Right lobe of liver (tissue), 4 donors: ENCODE data around the gene SAMD7.

ENCODE experiments used
- POLR2A ChIP-seq: fragments of 450-650 bp; IDR thresholded peaks from one replicate; pipeline ENCODE4 v1.6.1; 2017; ENCODE audit warnings: antibody characterized with exemption, mild to moderate bottlenecking
- TF ChIP-seq, protein P1 (sequence below), 4 donors: fragments of 200-600 bp in 3 of 4; fragments of 450-650 bp in 1 of 4; IDR thresholded peaks; one replicate each; pipeline versions ENCODE4 v1.5.1 to v1.8.0; 2016 to 2022; ENCODE audit warnings: antibody characterized with exemption in 4 of 4, mild to moderate bottlenecking in 2 of 4
- donor health status: DM: no; HTN: no; CAD: no.
- donor health status: DM: no; HTN: no; CAD: no.
- donor health status: DM: no; HTN: yes; CAD: no.

DNA sequence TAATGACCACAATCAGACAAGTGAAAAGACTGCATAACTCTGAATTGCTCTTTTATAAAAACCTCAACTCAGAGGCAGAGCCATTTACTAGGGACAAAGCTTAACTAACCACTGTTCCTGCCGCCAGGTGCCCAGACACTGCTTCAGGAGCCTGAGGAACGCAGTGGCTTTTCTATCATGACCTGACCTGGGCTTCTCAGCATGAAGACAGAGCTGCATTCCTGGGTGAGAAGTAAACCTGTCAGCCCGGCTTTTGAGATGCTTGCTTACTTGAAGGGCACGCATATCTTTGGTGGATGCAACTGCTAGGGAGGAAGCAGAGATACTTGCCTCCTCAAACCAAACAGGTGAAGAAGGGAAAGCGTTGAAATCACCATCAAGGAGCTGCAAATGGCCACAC lies 49.5 kb upstream of the SAMD7 start:
- TF ChIP-seq, protein P1, sequence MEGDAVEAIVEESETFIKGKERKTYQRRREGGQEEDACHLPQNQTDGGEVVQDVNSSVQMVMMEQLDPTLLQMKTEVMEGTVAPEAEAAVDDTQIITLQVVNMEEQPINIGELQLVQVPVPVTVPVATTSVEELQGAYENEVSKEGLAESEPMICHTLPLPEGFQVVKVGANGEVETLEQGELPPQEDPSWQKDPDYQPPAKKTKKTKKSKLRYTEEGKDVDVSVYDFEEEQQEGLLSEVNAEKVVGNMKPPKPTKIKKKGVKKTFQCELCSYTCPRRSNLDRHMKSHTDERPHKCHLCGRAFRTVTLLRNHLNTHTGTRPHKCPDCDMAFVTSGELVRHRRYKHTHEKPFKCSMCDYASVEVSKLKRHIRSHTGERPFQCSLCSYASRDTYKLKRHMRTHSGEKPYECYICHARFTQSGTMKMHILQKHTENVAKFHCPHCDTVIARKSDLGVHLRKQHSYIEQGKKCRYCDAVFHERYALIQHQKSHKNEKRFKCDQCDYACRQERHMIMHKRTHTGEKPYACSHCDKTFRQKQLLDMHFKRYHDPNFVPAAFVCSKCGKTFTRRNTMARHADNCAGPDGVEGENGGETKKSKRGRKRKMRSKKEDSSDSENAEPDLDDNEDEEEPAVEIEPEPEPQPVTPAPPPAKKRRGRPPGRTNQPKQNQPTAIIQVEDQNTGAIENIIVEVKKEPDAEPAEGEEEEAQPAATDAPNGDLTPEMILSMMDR (IDR thresholded peaks at IDR 0.05): no peak
- TF ChIP-seq POLR2A: no peak
